Activated effector memory CD4-positive, alpha-beta T cell treated with Interleukin-2 at 50 U/mL for 16 hours (primary cell): ENCODE data around the gene MAGEA2B.
"Not testable (repeated sequence)": the region's sequence is repeated elsewhere in the genome, so short reads cannot be mapped to it uniquely, and the experiment has no call there.

ENCODE experiments used
- DNase-seq: peaks from one replicate; pipeline ENCODE4 v3.0.0-alpha.2; 2020

The MAGEA2B gene

DNA sequence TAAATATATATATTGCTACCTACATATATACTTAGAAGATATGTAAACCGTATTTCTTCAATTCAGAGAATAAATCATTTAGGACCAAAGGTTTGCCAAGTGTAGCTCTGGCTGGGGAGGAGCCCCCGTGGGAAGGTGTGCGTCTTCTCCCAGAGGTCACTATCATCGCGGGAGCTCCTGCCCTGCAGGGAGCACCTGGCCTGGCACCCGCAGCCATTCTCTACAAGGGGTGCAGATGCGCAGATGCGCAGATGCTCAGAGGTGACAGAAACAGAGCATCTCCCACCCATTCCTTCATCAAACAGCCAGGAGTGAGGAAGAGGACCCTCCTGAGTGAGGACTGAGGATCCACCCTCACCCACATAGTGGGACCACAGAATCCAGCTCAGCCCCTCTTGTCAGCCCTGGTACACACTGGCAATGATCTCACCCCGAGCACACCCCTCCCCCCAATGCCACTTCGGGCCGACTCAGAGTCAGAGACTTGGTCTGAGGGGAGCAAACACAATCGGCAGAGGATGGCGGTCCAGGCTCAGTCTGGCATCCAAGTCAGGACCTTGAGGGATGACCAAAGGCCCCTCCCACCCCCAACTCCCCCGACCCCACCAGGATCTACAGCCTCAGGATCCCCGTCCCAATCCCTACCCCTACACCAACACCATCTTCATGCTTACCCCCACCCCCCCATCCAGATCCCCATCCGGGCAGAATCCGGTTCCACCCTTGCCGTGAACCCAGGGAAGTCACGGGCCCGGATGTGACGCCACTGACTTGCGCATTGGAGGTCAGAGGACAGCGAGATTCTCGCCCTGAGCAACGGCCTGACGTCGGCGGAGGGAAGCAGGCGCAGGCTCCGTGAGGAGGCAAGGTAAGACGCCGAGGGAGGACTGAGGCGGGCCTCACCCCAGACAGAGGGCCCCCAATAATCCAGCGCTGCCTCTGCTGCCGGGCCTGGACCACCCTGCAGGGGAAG lies at the start of gene MAGEA2B:
TSS of gene MAGEA2B (plus strand) at position 814 of the 973 bp plus-strand sequence. CDS start 2,479 bp downstream, outside the sequence.
- DNase-seq, result not testable (repeated sequence)

- no peak for DNase-seq
Measured at GRCh38 chrX:152674135-152674534, 40.3 kb upstream of the MAGEA2B start.

- not testable (repeated sequence) for DNase-seq
Measured at GRCh38 chrX:152674652-152675051, 39.8 kb upstream of the MAGEA2B start.

DNA sequence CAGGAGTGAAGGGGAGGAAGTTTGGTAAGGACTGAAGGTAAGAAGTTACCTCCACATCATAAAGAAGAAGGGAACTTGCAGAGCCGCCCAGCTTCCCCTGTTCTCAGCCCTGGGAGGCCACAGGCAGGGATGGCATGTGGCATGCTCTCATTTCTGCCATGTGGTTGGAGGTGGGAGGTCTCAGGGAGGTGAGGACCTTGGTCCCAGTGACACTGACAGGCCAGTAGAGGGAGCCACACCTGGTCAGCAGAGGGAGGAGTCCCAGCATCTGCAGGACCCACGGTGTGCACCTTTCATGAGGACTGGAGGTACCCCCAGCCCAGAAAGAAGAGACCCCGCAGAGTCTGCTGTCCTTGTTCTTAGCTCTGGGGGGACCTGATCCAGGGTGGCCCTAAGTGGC lies 33.4 kb upstream of the MAGEA2B start:
- not testable (repeated sequence) for DNase-seq

- not testable (repeated sequence) for DNase-seq
Measured at GRCh38 chrX:152697952-152698931, 16.2 kb upstream of the MAGEA2B start, which contains the start of gene MAGEA3. MAGEA3 (plus strand) TSS chrX:152698794; CDS start chrX:152700833, 2,039 bp downstream.

- not testable (repeated sequence) for DNase-seq
Measured at GRCh38 chrX:152700390-152700789, 14.0 kb upstream of the MAGEA2B start.

DNA sequence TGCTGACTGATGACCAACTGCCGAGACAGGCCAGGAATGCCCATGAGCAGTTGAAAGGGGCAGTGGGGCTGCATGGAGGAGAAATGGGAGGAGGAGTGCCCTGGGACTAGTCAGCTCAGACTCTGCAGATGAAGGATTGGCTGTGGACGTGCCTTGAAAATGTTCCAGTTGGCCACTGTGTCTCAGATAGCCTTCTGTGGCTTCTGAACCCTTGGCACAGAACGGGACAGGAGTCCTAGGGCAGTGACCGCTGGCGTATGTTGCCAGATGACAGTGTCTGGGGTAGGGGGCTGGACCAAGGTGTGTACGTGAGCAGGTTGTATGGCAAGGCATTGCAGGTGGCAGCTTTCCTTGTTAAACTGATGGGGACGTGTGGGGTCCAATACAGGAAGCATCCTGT lies 7.9 kb upstream of the MAGEA2B start:
- DNase-seq, result not testable (repeated sequence)

DNA sequence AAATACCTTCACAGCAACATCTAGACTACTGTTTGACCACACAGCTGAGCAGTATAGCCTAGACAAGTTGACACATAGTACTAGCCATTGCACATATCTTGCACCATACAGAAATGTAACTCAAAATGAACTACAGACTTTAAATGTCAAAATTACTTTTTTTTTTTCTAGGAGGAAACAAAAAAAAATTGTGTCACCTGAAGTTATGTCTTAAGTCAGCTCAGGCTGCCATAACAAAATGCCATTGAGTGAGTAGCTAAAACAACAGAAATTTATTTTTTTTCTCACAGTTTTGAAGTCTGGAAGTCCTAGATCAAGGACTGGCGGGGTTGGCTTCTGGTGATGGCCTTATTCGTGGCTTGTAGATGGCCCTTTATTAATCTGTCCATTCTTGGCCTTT lies 5.3 kb upstream of the MAGEA2B start, which contains the start of gene CSAG2:
TSS of gene CSAG2 (minus strand) at position 101 of the 400 bp plus-strand sequence. CDS start 161 bp downstream, outside the sequence.
- not testable (repeated sequence) for DNase-seq

DNA sequence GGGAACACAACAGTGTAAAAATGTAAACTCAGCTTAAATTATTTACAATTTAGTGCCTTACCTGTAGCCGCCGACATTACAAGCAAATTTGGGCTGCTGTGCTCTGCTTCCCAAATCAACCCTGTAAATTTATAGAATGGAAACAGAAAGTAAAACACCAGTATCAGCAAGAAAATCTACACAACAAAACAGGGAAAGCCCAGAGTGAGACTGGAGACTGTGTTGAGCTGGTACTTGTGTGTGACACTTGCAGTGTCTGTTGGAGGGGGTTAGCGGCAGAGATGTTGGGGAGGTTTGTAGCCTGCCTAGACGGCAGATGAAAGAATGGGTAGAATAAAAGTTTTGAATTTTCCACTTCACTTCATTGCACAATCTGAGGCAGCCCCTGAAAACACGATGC lies 1.2 kb upstream of the MAGEA2B start:
- not testable (repeated sequence) for DNase-seq

DNA sequence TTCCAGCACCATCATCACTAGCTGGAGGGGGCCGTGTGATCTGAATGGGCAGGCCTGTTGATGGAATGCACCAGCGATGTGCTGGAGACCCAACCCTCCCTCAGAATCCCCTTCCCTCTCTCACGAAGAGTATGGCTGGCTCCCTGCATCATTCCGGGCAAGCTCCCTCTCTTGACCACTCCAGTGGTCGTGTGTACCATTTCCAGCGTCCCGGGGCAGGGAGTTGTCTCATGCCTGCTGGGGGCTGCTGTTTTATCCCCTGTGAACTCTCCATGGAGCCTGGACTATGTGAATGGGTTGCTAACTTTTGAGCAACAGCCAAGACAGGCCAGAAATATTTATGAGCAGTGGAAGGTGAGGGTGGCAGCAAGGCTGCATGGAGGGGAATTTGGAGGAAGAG lies 11.0 kb downstream of the MAGEA2B start:
- no peak for DNase-seq

DNA sequence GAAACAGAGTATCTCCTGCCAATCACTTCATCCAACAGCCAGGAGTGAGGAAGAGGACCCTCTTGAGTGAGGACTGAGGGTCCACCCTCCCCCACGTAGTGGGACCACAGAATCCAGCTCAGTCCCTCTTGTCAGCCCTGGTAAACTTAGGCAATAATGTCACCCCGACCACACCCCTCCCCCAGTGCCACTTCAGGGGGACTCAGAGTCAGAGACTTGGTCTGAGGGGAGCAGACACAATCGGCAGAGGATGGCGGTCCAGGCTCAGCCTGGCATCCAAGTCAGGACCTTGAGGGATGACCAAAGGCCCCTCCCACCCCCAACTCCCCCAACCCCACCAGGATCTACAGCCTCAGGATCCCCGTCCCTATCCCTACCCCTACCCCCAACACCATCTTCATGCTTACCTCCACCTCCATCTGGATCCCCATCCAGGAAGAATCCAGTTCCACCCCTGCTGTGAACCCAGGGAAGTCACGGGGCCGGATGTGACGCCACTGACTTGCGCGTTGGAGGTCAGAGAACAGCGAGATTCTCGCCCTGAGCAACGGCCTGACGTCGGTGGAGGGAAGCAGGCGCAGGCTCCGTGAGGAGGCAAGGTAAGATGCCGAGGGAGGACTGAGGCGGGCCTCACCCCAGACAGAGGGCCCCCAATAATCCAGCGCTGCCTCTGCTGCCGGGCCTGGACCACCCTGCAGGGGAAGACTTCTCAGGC lies 19.0 kb downstream of the MAGEA2B start, which contains the start of the genes CSAG1 and MAGEA12:
TSS of gene CSAG1 (minus strand) at position 461 of the 715 bp plus-strand sequence. CDS start 1,261 bp downstream, outside the sequence.
TSS of gene MAGEA12 (plus strand) at position 497 of the 715 bp plus-strand sequence. CDS start 2,405 bp downstream, outside the sequence.
- DNase-seq, result no peak

DNA sequence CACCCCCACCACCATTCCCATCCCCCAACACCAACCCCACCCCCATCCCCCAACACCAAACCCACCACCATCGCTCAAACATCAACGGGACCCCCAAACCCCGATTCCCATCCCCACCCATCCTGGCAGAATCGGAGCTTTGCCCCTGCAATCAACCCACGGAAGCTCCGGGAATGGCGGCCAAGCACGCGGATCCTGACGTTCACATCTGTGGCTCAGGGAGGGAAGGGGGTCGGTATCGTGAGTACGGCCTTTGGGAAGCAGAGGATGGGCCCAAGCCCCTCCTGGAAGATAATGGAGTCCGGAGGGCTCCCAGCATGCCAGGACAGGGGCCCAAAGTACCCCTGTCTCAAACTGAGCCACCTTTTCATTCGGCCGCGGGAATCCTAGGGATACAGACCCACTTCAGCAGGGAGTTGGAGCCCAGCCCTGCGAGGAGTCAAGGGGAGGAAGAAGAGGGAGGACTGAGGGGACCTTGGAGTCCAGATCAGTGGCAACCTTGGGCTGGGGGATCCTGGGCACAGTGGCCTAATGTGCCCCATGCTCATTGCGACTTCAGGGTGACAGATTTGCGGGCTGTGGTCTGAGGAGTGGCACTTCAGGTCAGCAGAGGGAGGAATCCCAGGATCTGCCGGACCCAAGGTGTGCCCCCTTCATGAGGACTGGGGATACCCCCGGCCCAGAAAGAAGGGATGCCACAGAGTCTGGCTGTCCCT lies 19.9 kb downstream of the MAGEA2B start:
- DNase-seq, result not testable (repeated sequence)

GRCh38 chrX:152735101-152735500 lies 20.7 kb downstream of the MAGEA2B start:
- no peak for DNase-seq

DNA sequence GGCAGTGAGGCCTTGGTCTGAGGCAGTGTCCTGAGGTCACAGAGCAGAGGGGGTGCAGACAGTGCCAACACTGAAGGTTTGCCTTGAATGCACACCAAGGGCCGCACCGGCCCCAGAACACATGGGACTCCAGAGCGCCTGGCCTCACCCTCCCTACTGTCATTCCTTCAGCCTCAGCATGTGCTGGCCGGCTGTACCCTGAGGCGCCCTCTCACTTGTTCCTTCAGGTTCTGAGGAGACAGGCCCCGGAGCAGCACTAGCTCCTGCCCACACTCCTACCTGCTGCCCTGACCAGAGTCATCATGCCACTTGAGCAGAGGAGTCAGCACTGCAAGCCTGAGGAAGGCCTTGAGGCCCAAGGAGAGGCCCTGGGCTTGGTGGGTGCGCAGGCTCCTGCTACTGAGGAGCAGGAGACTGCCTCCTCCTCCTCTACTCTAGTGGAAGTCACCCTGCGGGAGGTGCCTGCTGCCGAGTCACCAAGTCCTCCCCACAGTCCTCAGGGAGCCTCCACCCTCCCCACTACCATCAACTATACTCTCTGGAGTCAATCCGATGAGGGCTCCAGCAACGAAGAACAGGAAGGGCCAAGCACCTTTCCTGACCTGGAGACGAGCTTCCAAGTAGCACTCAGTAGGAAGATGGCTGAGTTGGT lies 21.6 kb downstream of the MAGEA2B start:
- no peak for DNase-seq

DNA sequence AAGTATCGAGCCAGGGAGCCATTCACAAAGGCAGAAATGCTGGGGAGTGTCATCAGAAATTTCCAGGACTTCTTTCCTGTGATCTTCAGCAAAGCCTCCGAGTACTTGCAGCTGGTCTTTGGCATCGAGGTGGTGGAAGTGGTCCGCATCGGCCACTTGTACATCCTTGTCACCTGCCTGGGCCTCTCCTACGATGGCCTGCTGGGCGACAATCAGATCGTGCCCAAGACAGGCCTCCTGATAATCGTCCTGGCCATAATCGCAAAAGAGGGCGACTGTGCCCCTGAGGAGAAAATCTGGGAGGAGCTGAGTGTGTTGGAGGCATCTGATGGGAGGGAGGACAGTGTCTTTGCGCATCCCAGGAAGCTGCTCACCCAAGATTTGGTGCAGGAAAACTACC lies 22.1 kb downstream of the MAGEA2B start:
- DNase-seq, result not testable (repeated sequence)

- no peak for DNase-seq
Measured at GRCh38 chrX:152738560-152738959, 24.1 kb downstream of the MAGEA2B start.

DNA sequence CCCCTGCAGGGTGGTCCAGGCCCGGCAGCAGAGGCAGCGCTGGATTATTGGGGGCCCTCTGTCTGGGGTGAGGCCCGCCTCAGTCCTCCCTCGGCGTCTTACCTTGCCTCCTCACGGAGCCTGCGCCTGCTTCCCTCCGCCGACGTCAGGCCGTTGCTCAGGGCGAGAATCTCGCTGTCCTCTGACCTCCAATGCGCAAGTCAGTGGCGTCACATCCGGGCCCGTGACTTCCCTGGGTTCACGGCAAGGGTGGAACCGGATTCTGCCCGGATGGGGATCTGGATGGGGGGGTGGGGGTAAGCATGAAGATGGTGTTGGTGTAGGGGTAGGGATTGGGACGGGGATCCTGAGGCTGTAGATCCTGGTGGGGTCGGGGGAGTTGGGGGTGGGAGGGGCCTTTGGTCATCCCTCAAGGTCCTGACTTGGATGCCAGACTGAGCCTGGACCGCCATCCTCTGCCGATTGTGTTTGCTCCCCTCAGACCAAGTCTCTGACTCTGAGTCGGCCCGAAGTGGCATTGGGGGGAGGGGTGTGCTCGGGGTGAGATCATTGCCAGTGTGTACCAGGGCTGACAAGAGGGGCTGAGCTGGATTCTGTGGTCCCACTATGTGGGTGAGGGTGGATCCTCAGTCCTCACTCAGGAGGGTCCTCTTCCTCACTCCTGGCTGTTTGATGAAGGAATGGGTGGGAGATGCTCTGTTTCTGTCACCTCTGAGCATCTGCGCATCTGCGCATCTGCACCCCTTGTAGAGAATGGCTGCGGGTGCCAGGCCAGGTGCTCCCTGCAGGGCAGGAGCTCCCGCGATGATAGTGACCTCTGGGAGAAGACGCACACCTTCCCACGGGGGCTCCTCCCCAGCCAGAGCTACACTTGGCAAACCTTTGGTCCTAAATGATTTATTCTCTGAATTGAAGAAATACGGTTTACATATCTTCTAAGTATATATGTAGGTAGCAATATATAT lies 39.5 kb downstream of the MAGEA2B start, which contains the start of gene MAGEA2:
TSS of gene MAGEA2 (minus strand) at position 157 of the 965 bp plus-strand sequence. CDS start 2,479 bp downstream, outside the sequence.
- DNase-seq, result not testable (repeated sequence)

- not testable (repeated sequence) for DNase-seq
Measured at GRCh38 chrX:152754871-152755270, 40.4 kb downstream of the MAGEA2B start.

GRCh38 chrX:152758918-152759317 lies 44.5 kb downstream of the MAGEA2B start, which contains the start of gene CSAG3:
CSAG3 (plus strand) TSS chrX:152759218.
- DNase-seq, result not testable (repeated sequence)
